H9 (cell line): ENCODE measurements around the gene WDR48. TPM values are rescaled to one million over a fixed set of nuclear protein-coding genes. Genes with fewer than 3 reads are reported as not detected.

Source experiments
- DNase-seq: peaks from one replicate; pipeline ENCODE4 v3.0.0-alpha.2; 2017
- H2AFZ ChIP-seq: one replicate; pipeline ENCODE4 v1.6.1; 2013; ENCODE audit warnings: mild to moderate bottlenecking, low read length, control low read depth, moderate library complexity
- H2AK5ac ChIP-seq: 2 replicates; pipeline ENCODE4 v1.6.1; 2013; ENCODE audit warnings: low read length, control low read depth, mixed read lengths; ENCODE audit not compliant: insufficient read length
- H2BK120ac ChIP-seq: one replicate; pipeline ENCODE4 v1.6.1; 2013; ENCODE audit warnings: low read depth, mild to moderate bottlenecking, low read length, control low read depth, inconsistent platforms; ENCODE audit not compliant: poor library complexity, severe bottlenecking
- H2BK12ac ChIP-seq: 2 replicates; pipeline ENCODE4 v1.6.1; 2013; ENCODE audit warnings: low read length, control low read depth, mixed read lengths, low read depth; ENCODE audit not compliant: insufficient read length
- H2BK15ac ChIP-seq: 2 replicates; pipeline ENCODE4 v1.6.1; 2013; ENCODE audit warnings: low read depth, low read length, control low read depth
- H2BK20ac ChIP-seq: one replicate; pipeline ENCODE4 v1.6.1; 2013; ENCODE audit warnings: low read depth, mild to moderate bottlenecking, low read length, control low read depth, inconsistent platforms; ENCODE audit not compliant: poor library complexity, severe bottlenecking
- H2BK5ac ChIP-seq: 2 replicates; pipeline ENCODE4 v1.6.1; 2013; ENCODE audit warnings: low read length, control low read depth, mixed read lengths; ENCODE audit not compliant: insufficient read length
- H3K14ac ChIP-seq: 2 replicates; pipeline ENCODE4 v1.6.1; 2013; ENCODE audit warnings: low read length, control low read depth; ENCODE audit not compliant: insufficient read depth
- H3K18ac ChIP-seq: 2 replicates; pipeline ENCODE4 v1.6.1; 2013; ENCODE audit warnings: low read depth, mild to moderate bottlenecking, mixed read lengths, low read length, control low read depth; ENCODE audit not compliant: insufficient read length
- H3K23ac ChIP-seq: 2 replicates; pipeline ENCODE4 v1.6.1; 2013; ENCODE audit warnings: low read length, control low read depth, mixed read lengths, low read depth; ENCODE audit not compliant: insufficient read length
- H3K23me2 ChIP-seq: 2 replicates; pipeline ENCODE4 v1.6.1; 2013; ENCODE audit warnings: low read depth, mild to moderate bottlenecking, mixed read lengths, low read length, control low read depth; ENCODE audit not compliant: insufficient read length, poor library complexity, severe bottlenecking
- H3K27ac ChIP-seq: 2 replicates; pipeline ENCODE4 v1.5.1; 2013; ENCODE audit warnings: low read length, control low read depth, mixed read lengths, low read depth; ENCODE audit not compliant: insufficient read length
- H3K27me3 ChIP-seq: 2 replicates; pipeline ENCODE4 v1.6.1; 2013; ENCODE audit warnings: low read length, control low read depth, inconsistent platforms; ENCODE audit not compliant: insufficient read depth
- H3K4ac ChIP-seq: 2 replicates; pipeline ENCODE4 v1.6.1; 2013; ENCODE audit warnings: low read depth, mild to moderate bottlenecking, control low read depth, inconsistent platforms, low read length, moderate library complexity
- H3K4me1 ChIP-seq: 2 replicates; pipeline ENCODE4 v1.6.1; 2013; ENCODE audit warnings: low read length, control low read depth, inconsistent platforms; ENCODE audit not compliant: insufficient read depth
- H3K4me2 ChIP-seq: 2 replicates; pipeline ENCODE4 v1.6.1; 2013; ENCODE audit warnings: low read length, control low read depth, mixed read lengths; ENCODE audit not compliant: insufficient read length, insufficient read depth
- H3K56ac ChIP-seq: 2 replicates; pipeline ENCODE4 v1.6.1; 2013; ENCODE audit warnings: low read depth, mild to moderate bottlenecking, mixed read lengths, low read length, control low read depth; ENCODE audit not compliant: insufficient read length
- H3K79me1 ChIP-seq: 2 replicates; pipeline ENCODE4 v1.6.1; 2013; ENCODE audit warnings: low read depth, mild to moderate bottlenecking, moderate library complexity, low read length, control low read depth, inconsistent platforms; ENCODE audit not compliant: insufficient read depth, poor library complexity, severe bottlenecking
- H3K79me2 ChIP-seq: 2 replicates; pipeline ENCODE4 v1.6.1; 2013; ENCODE audit warnings: low read length, control low read depth, inconsistent platforms; ENCODE audit not compliant: insufficient read depth
- H3K9ac ChIP-seq: 2 replicates; pipeline ENCODE4 v1.6.1; 2013; ENCODE audit warnings: low read length, control low read depth, mixed read lengths; ENCODE audit not compliant: insufficient read length; ENCODE audit errors: extremely low read depth
- H3K9me3 ChIP-seq: one replicate; pipeline ENCODE4 v1.6.1; 2013; ENCODE audit warnings: low read depth, low read length, inconsistent platforms; ENCODE audit not compliant: control insufficient read depth
- H3T11ph ChIP-seq: one replicate; pipeline ENCODE4 v1.6.1; 2013; ENCODE audit warnings: mild to moderate bottlenecking, low read length, control low read depth, inconsistent platforms
- H4K20me1 ChIP-seq: one replicate; pipeline ENCODE4 v1.6.1; 2013; ENCODE audit not compliant: control insufficient read depth, insufficient read length, insufficient read depth
- H4K5ac ChIP-seq: 2 replicates; pipeline ENCODE4 v1.6.1; 2013; ENCODE audit warnings: low read depth, mild to moderate bottlenecking, mixed read lengths, low read length, control low read depth; ENCODE audit not compliant: insufficient read length
- H4K8ac ChIP-seq: replicated peaks from 2 replicates; pipeline ENCODE4 v1.6.1; 2013; ENCODE audit warnings: low read length, control low read depth, mixed read lengths, low read depth; ENCODE audit not compliant: insufficient read length
- H4K91ac ChIP-seq: 2 replicates; pipeline ENCODE4 v1.6.1; 2013; ENCODE audit warnings: low read depth, mild to moderate bottlenecking, moderate library complexity, mixed read lengths, low read length, control low read depth; ENCODE audit not compliant: insufficient read length
- H3K27ac Mint-ChIP-seq, 3 experiments: 2 replicates in 2 of 3; 3 replicates in 1 of 3; pipeline ENCODE4 v1.8.0; 2020 to 2021; ENCODE audit warnings: mixed read lengths in 3 of 3, mild to moderate bottlenecking in 1 of 3, moderate library complexity in 1 of 3
- H3K27me3 Mint-ChIP-seq: 2 replicates; pipeline ENCODE4 v1.8.0; 2021; ENCODE audit warnings: low read depth, mild to moderate bottlenecking, moderate library complexity, mixed read lengths
- H3K36me3 Mint-ChIP-seq, 3 experiments: 2 replicates in 2 of 3; 3 replicates in 1 of 3; pipeline ENCODE4 v1.8.0; 2020 to 2021; ENCODE audit warnings: low read depth in 3 of 3, mixed read lengths in 3 of 3; ENCODE audit not compliant: insufficient read depth in 1 of 3
- H3K4me1 Mint-ChIP-seq, 2 experiments: 2 replicates each; pipeline ENCODE4 v1.8.0; 2020; ENCODE audit warnings: mixed read lengths in 2 of 2
- H3K4me3 Mint-ChIP-seq, 2 experiments: 2 replicates in 1 of 2; 3 replicates in 1 of 2; pipeline ENCODE4 v1.8.0; 2020 to 2021; ENCODE audit warnings: mild to moderate bottlenecking in 2 of 2, mixed read lengths in 2 of 2, moderate library complexity in 1 of 2
- H3K9me3 Mint-ChIP-seq, 2 experiments: 2 replicates in 1 of 2; 3 replicates in 1 of 2; pipeline ENCODE4 v1.8.0; 2020; ENCODE audit warnings: mild to moderate bottlenecking in 2 of 2, mixed read lengths in 2 of 2, moderate library complexity in 1 of 2
- WGBS: extraction: QIAGEN DNeasy Blood & Tissue Kit; methylation state at CpG from one replicate; pipeline ENCODE4 v1.1.7; 2013; ENCODE audit warnings: missing lambda C conversion rate, low lambda C conversion rate, mixed read lengths; ENCODE audit not compliant: insufficient read length; ENCODE audit errors: extremely low coverage; 5-methylcytosine and 5-hydroxymethylcytosine counted together
- total RNA-seq: library from RNA; stranded (reverse); gene quantifications from 2 replicates; pipeline ENCODE4 v1.2.1, GENCODE V29; 2021
- TF ChIP-seq, protein P1 (sequence below): fragments of 200-600 bp; sonication (generic); conservative IDR thresholded peaks from 3 replicates; pipeline ENCODE4 v1.8.0; 2021; ENCODE audit warnings: antibody characterized with exemption, mild to moderate bottlenecking

WDR48 gene
- total RNA-seq, 1 experiment from 2014 or later = 52.7 TPM

- Histone ChIP-seq H2BK12ac (no peak overlapping the region), H3K9ac (no peak overlapping the region)
- H3K9me3 Mint-ChIP-seq = no peaks in the 10 kb centered on the region
These were observed 76.1 kb downstream of the WDR48 start for GRCh38 chr3:39127908-39128304.

More at GRCh38 chr3:39127908-39128304, 76.1 kb downstream of the WDR48 start:
- Histone ChIP-seq H3K23me2 (no peaks in the 10 kb centered on the region), H3K18ac (no peak overlapping the region), H4K8ac (no peak overlapping the region), H3K4me1 (no peaks in the 10 kb centered on the region; the same call in 1 of the 2 replicates), H3K27ac (no peak overlapping the region), H2BK120ac (no peak overlapping the region), H2BK5ac (no peak overlapping the region), H4K91ac (no peak overlapping the region), H3K4me2 (no peak overlapping the region), H3K79me2 (no peaks in the 10 kb centered on the region), H2AFZ (no peak overlapping the region), H3K4ac (no peak overlapping the region), H3K79me1 (no peaks in the 10 kb centered on the region), H3K27me3 (no peaks in the 10 kb centered on the region), H2BK20ac (no peak overlapping the region), H3T11ph (no peak overlapping the region), H3K9me3 (no peaks in the 10 kb centered on the region), H2AK5ac (no peak overlapping the region), H4K5ac (no peak overlapping the region), H4K20me1 (peaks cover 2% of the 10 kb centered on the region), H2BK15ac (no peak overlapping the region), H3K56ac (no peak overlapping the region), H3K14ac (no peak overlapping the region), H3K23ac (no peak overlapping the region)
- Mint-ChIP-seq H3K36me3 (no peaks in the 10 kb centered on the region), H3K4me3 (no peak overlapping the region), H3K27ac (no peak overlapping the region), H3K27me3 (peaks cover 1% of the 10 kb centered on the region; the same call in 1 of the 2 replicates), H3K4me1 (peaks cover 10 to 15% of the 10 kb centered on the region in 2 experiments)
- TF ChIP-seq, protein P1, sequence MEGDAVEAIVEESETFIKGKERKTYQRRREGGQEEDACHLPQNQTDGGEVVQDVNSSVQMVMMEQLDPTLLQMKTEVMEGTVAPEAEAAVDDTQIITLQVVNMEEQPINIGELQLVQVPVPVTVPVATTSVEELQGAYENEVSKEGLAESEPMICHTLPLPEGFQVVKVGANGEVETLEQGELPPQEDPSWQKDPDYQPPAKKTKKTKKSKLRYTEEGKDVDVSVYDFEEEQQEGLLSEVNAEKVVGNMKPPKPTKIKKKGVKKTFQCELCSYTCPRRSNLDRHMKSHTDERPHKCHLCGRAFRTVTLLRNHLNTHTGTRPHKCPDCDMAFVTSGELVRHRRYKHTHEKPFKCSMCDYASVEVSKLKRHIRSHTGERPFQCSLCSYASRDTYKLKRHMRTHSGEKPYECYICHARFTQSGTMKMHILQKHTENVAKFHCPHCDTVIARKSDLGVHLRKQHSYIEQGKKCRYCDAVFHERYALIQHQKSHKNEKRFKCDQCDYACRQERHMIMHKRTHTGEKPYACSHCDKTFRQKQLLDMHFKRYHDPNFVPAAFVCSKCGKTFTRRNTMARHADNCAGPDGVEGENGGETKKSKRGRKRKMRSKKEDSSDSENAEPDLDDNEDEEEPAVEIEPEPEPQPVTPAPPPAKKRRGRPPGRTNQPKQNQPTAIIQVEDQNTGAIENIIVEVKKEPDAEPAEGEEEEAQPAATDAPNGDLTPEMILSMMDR = no peak
- no peak for DNase-seq
- WGBS = no CpG with 5 or more reads among the region's 1 CpG
